Stimulated activated CD4-positive, alpha-beta T cell treated with anti-CD3 and anti-CD28 coated beads, Interleukin-15, amount 100 ng/mL, for 24 hours (primary cell): ENCODE results near the gene CATSPER3.

ENCODE experiments used
- DNase-seq: peaks from one replicate; pipeline ENCODE4 v3.0.0-alpha.2; 2020

CATSPER3 gene

GRCh38 chr5:135011355-135012032, 43.8 kb downstream of the CATSPER3 start:
- no peak for DNase-seq

- no peak for DNase-seq
Observed at GRCh38 chr5:135012033-135012588, 44.4 kb downstream of the CATSPER3 start.

DNA sequence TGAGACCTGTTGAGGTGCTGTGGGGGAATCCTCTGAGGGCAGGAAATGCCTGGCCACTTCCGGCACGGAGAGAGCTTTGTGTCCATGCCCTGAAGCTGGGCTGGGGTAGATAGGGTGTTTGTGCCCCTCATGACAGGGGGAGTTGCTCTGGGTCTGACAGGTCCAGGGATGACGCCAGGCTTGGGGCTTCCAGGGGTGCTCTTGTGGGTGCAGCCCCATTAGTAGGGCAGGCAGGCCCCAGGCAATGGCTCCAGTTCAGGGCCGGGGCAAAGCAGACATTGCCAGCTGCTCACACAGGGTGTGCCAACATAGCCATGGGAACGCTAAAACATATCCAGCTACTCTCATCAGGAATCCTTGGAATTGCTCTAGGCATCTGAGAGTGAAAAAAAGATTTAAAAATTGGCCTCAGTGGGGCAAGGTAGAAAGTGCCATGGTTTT, 45.3 kb downstream of the CATSPER3 start:
- no peak for DNase-seq

DNA sequence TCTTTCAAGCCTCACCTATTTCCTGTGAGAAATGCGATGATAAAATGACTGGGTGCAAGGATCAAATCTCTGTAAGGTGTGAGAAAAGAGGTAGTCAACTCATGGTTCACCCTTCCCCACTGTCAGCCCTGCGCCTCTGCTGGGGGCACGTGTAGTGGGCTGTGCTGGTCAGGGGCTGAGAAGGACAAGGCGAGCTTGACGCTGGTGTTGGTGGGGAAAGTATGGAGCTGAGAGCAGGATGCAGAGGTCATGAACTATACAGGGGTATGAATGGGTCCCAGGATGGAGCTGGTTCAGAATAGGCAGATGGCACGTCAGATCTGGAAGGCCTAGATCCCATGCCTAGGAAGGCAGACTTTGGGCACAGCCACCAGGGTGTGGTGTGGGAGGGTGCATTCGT, 45.7 kb downstream of the CATSPER3 start:
- DNase-seq = no peak

DNA sequence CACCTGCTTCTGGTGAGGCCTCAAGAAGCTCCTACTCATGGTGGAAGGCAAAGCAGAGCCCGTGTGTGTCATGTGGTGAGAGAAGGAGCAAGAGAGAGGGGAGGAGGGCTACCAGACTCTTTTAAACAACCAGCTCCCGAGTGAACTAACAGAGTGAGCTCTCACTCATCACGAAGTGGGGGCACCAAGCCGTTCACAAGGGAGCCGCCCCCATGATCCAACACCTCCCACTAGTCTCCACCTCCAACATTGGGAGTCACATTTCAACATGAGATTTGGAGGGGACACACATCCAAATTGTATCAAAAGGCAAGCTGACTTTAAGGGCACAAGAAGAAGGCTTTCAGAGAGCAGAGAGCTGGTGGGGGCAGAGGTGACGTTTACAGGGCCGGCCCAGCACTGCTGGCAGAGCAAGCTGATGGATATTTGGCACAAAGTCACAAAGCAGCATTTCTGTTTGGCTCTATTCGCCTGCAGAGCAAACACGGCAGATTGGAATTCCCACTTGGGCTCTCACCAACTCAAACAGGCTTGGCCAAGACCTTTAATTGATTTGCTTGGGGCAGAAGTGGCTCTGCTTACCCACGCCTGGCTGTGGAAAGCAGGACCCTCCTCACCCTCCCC, 46.4 kb downstream of the CATSPER3 start:
- no peak for DNase-seq

- no peak for DNase-seq
Observed at GRCh38 chr5:135015942-135016341, 48.2 kb downstream of the CATSPER3 start.

DNA sequence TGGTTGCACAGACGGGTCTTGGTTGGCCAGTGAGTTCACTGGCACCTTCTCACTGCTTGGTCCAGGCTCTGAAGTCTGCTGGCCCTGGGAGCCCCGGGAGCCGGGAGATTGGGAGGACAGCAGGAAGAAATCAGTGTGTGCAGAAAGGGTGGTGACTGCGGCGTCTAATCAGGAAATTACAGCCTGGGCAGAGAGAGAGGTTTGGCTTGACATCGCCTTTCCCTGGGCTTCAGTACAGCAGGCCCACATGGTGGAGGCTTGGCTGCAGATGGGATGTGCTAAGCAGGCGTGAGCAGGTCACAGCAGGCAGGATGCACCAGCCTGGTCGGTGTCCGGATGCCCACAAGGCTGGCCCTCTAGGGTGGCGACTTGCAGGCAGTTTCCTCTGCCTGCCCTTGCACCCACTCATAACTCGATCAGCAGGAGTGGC, 49.2 kb downstream of the CATSPER3 start:
- no peak for DNase-seq

DNA sequence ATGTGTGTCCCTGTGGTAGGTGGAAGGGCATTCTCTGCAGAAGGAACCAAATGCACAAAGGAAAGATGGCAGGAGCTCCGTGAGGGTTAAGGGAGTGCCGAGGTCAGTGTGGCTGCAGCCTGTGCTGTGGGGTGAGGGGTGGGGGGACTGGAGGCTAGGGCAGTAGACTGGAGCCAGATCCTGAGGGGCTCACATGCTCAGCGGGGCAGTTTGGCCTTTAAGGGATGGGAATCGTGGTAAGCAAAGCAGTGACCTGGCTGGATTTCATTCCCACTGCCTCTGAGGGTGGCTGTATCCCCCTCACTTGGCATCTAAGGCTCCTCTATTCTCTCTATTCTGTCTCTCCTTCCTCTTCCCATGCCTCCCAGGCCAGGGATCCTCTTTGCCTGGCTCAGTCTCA, 50.8 kb downstream of the CATSPER3 start:
- DNase-seq = no peak

DNA sequence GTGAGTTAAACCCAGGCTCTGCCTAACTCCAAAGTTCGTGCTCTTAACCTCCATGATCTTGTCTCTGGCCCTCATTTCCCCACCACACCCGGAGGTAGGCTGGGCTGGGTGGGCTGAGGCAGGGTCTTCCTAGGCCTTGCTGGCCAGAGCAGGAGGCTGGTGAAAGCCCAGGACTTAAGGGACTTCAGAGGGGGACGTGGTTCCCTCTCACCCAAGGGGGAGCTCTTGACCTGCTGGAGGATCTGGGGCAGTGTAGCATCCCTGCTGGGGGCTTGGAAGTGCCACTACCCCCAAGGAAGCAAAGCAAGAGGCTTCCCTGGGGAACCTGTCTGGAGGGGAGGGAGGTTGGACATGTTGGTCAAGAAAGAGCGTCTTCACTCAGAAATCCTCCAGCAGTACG, 51.6 kb downstream of the CATSPER3 start:
- no peak for DNase-seq

- no peak for DNase-seq
Observed at GRCh38 chr5:135020111-135020895, 52.6 kb downstream of the CATSPER3 start.

DNA sequence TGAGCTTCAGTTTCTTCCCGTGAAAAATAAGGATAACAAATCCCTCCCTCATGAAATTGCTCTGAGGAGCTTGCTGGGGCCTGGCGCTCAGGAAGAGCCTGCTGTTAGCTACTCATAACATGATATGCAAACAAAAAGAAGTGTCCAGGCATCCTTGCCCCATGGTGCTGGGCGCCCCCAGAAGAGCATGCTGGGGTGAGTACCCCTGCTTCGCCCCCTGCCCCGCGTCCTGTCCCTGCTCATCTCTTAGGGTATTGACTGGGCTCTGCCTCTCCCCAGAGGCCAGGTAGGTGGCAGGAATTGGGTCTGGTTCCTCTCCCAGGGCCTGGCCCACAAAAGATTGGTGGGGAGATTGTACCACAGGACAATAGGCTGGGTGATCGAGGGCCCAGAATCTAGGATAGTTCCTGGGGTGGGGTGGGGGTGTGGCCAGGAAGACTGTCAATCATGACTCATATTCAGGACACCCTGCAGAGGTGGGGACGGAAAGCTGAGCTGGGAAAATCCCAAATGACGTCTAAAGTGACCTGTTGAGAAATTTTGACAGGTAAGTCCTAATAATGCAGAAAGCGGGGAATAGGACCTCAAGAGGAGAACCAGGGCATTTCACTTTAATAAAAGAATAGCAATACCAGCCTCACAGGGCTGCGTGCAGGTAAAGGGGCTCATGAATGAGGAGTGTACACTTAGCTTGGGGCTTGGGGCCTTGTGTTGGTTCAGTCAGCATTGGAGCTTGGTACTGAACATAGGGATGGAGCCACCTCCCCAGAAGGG, 57.4 kb downstream of the CATSPER3 start:
- no peak for DNase-seq

GRCh38 chr5:135025730-135026644, 58.3 kb downstream of the CATSPER3 start:
- no peak for DNase-seq

DNA sequence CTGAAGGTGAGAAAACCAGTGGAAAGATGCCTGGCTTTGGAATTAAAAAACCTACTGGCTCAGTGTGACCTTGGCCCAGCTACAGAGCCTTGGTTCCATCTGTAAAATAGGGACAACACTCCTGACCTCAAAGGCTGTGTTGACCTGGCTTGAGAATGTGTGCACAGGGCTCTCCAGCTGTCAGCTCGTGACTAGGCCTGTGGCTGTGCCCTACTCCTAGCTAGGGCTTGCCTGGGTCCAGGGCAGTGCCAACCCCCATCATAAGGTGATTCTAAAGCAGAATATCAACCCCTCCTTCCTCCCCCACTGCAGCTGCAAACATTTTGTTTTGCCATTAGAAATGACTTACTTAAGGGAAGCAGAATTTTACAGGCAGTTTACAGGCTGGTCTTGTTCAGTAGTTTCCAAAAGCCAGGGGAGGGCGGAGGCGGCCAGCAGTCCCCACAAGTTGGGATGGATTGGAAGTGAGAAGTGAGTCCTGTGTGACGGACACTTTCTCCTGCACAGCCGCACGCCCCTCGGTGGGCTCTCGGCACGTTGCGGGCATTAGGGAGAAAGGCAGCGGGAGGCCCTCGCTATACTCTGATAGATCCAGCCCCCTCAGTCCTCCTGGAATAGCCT, 59.0 kb downstream of the CATSPER3 start:
- DNase-seq = no peak

GRCh38 chr5:135027266-135027696, 59.6 kb downstream of the CATSPER3 start:
- DNase-seq = no peak

- DNase-seq = peak; percentile 5
Observed at GRCh38 chr5:135027697-135028615, 60.2 kb downstream of the CATSPER3 start.

DNA sequence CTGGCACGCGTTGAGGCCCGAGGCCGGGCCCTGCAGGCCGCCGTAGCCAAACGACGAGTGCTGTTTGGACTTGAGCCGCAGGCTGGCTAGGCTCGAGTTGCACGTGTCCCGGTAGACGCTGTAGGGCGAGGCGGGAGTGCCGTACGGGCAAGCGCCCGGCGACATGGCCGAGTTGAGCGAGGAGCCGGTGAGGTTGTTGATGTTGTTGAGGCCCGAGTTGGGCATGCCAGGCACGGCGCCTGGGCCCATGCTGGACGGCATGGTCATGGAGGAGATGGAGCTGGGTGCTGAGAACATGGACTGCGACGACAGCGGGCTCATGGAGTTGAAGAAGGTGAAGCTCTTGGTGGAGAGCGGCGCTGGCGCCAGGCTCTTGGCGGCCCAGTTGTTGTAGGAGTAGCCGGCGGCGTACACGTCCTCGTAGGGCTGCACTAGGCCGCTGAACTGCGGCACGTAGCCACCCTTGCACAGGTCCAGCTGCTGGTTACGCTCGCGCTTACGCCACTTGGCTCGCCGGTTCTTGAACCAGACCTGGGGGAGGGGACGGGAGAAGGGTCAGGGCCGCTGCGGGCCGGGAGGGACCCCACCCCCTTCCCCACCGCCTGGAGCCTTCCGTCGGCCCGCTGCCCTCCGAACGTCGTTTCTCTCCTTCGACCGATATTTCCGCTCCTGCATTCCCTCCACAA, 61.2 kb downstream of the CATSPER3 start:
- peak; percentile 24 for DNase-seq

DNA sequence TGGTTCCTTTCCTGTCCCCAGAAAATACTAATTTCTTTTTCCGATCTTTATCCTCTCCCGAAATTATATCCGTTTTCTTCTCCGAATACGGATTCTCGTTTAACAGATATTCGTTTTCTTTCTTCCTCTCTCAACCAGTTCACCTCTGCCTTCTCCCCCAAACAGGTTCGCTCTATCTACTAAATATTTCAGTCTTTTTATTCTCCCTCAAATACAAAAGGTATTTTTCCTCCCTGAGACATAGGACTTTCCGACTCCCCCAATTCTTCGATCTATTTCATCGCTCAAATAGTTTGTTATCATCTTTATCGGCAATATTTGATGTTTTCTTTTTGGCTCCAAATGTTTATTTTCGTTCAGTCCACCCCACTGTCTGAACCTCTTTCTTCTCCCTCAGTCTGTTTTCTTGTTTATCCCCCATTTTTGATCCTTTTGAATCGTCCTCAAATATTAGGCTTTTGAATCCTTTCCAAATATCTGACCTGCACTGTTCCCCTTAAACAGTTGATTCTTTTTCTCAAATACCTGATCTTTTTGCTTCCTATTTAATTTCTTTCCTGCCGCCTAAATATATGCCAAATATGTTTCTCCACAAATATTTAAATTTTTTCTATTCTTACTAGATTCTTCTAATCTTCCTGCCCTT, 61.9 kb downstream of the CATSPER3 start:
- no peak for DNase-seq

GRCh38 chr5:135030123-135030955, 62.6 kb downstream of the CATSPER3 start:
- DNase-seq = peak; percentile 9
